ENCODE results near the gene NDUFA12. TPM values are rescaled to one million over a fixed set of nuclear protein-coding genes. Genes with fewer than 3 reads are reported as not detected.

NDUFA12 gene
- total and polyA plus RNA-seq, 2 experiments from 2014 or later = 132 to 152 TPM

DNA sequence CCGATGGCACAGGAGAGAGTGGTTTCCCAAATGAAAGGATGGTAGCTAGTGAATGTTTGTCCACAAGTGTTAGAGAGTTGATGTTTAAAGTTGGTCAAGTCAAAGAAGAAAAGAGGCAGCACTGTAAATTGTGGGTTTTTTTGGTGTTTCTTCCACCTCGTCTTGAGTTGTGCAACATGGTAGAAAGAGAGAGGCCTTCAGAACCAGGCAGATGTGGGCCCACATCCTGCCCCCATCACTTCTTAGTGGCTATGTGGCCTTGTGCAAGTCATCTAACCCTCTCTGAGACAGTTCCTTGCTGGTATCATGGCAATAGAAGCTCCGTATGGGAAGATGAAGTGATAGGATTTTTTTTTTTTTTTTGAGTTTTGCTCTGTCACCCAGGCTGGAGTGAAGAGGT, 60.8 kb downstream of the NDUFA12 start:
- peaks cover 9% of the 10 kb centered on the region for H3K4me1 ChIP-seq (ENCODE audit: insufficient read depth)
- WGBS (ENCODE audit: low lambda C conversion rate, missing lambda C conversion rate) = 98% methylated on average over 3 of the region's 3 CpGs

DNA sequence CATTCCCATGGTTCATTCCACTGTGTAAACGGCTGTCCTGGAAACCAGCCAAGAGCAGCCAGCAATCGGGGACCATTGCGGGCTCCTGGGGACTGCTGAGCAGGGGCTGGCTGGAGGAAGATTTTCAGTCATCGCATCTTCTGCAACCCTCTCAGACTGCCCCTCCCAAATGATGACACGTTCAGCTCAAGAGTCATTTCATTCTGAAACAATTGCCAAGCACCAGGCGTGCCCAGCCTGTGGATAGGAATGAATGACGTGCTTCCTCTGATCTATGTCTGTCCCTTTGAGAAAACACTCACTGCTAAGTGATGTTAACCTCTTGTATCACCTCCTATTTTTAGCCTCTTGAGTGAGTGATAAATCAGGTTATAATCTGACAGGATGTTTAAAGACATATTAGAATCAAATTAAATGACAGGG, 62.0 kb downstream of the NDUFA12 start:
- Histone ChIP-seq H3K9me3 (ENCODE audit: low read depth) (no peaks in the 10 kb centered on the region), H3K9me2 (replicated peaks; ENCODE audit: insufficient read depth) (no peaks in the 10 kb centered on the region), H3K27me3 (no peaks in the 10 kb centered on the region), H3K36me3 (replicated peaks; ENCODE audit: insufficient read depth, low read depth) (no peaks in the 10 kb centered on the region), H3K4me1 (ENCODE audit: insufficient read depth) (peaks cover 9% of the 10 kb centered on the region), H3K79me2 (no peaks in the 10 kb centered on the region), H2AFZ (no peak overlapping the region), H4K20me1 (ENCODE audit: insufficient read depth, poor library complexity, severe bottlenecking) (no peaks in the 10 kb centered on the region), H3K4me3 (no peak overlapping the region), H3K4me2 (peak overlapping the region; percentile 36), H3K27ac (no peak overlapping the region)
- peak; percentile 35 for DNase-seq (ENCODE audit: low spot score)
- 51% methylated on average over 7 of the region's 7 CpGs for WGBS (ENCODE audit: low lambda C conversion rate, missing lambda C conversion rate)
- TF ChIP-seq EZH2 (IDR thresholded peaks at IDR 0.05; ENCODE audit: borderline replicate concordance) = no peak
- TF ChIP-seq EZH2phosphoT487 (IDR thresholded peaks at IDR 0.05; ENCODE audit: low read depth, severe bottlenecking, unreplicated experiment) = no peak
- TF ChIP-seq, protein P1, sequence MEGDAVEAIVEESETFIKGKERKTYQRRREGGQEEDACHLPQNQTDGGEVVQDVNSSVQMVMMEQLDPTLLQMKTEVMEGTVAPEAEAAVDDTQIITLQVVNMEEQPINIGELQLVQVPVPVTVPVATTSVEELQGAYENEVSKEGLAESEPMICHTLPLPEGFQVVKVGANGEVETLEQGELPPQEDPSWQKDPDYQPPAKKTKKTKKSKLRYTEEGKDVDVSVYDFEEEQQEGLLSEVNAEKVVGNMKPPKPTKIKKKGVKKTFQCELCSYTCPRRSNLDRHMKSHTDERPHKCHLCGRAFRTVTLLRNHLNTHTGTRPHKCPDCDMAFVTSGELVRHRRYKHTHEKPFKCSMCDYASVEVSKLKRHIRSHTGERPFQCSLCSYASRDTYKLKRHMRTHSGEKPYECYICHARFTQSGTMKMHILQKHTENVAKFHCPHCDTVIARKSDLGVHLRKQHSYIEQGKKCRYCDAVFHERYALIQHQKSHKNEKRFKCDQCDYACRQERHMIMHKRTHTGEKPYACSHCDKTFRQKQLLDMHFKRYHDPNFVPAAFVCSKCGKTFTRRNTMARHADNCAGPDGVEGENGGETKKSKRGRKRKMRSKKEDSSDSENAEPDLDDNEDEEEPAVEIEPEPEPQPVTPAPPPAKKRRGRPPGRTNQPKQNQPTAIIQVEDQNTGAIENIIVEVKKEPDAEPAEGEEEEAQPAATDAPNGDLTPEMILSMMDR (IDR thresholded peaks at IDR 0.05; ENCODE audit: poor library complexity) = no peak

More for the DNA sequence above, 60.8 kb downstream of the NDUFA12 start:
- Histone ChIP-seq H3K4me2 (no peak overlapping the region), H3K27me3 (no peaks in the 10 kb centered on the region), H3K36me3 (replicated peaks; ENCODE audit: insufficient read depth, low read depth) (no peaks in the 10 kb centered on the region), H3K9me2 (replicated peaks; ENCODE audit: insufficient read depth) (no peaks in the 10 kb centered on the region), H3K9me3 (ENCODE audit: low read depth) (no peaks in the 10 kb centered on the region), H3K4me3 (no peak overlapping the region), H3K79me2 (no peaks in the 10 kb centered on the region), H4K20me1 (ENCODE audit: insufficient read depth, poor library complexity, severe bottlenecking) (no peaks in the 10 kb centered on the region), H2AFZ (no peak overlapping the region), H3K27ac (no peak overlapping the region)
- DNase-seq (ENCODE audit: low spot score) = no peak
- TF ChIP-seq EZH2 (IDR thresholded peaks at IDR 0.05; ENCODE audit: borderline replicate concordance) (no peak), EZH2phosphoT487 (IDR thresholded peaks at IDR 0.05; ENCODE audit: low read depth, severe bottlenecking, unreplicated experiment) (no peak)
- TF ChIP-seq, protein P1 (IDR thresholded peaks at IDR 0.05; ENCODE audit: poor library complexity) = no peak

DNA sequence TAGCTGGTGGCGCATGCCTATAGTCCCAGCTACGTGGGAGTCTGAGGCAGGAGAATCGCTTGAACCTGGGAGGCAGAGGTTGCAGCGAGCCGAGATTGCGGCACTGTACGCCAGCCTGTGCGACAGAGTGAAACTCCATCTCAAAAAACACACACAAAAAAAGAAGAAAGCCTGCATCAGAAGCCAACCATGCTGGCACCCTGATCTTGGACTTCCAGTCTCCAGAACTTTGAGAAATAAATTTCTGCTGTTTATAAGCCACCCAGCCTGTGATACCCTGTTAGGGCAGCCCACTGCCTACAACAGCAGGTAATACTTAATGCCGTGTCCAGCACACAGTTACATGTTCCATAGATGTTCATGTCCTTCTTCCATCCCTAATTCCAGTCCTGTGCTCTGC, 62.7 kb downstream of the NDUFA12 start:
- Histone ChIP-seq H3K27ac (peak overlapping the region; percentile 19), H3K9me2 (replicated peaks; ENCODE audit: insufficient read depth) (no peaks in the 10 kb centered on the region), H3K4me1 (ENCODE audit: insufficient read depth) (peaks cover 9% of the 10 kb centered on the region), H3K4me2 (no peak overlapping the region), H3K27me3 (no peaks in the 10 kb centered on the region), H3K36me3 (replicated peaks; ENCODE audit: insufficient read depth, low read depth) (no peaks in the 10 kb centered on the region), H3K9me3 (ENCODE audit: low read depth) (no peaks in the 10 kb centered on the region), H2AFZ (no peak overlapping the region), H3K4me3 (no peak overlapping the region), H3K79me2 (no peaks in the 10 kb centered on the region), H4K20me1 (ENCODE audit: insufficient read depth, poor library complexity, severe bottlenecking) (no peaks in the 10 kb centered on the region)
- DNase-seq (ENCODE audit: low spot score) = no peak
- no peak for TF ChIP-seq EZH2phosphoT487 (IDR thresholded peaks at IDR 0.05; ENCODE audit: low read depth, severe bottlenecking, unreplicated experiment)
- no peak for TF ChIP-seq EZH2 (IDR thresholded peaks at IDR 0.05; ENCODE audit: borderline replicate concordance)
- TF ChIP-seq, protein P1 (IDR thresholded peaks at IDR 0.05; ENCODE audit: poor library complexity) = no peak
- 97% methylated on average over 9 of the region's 9 CpGs for WGBS (ENCODE audit: low lambda C conversion rate, missing lambda C conversion rate)

DNA sequence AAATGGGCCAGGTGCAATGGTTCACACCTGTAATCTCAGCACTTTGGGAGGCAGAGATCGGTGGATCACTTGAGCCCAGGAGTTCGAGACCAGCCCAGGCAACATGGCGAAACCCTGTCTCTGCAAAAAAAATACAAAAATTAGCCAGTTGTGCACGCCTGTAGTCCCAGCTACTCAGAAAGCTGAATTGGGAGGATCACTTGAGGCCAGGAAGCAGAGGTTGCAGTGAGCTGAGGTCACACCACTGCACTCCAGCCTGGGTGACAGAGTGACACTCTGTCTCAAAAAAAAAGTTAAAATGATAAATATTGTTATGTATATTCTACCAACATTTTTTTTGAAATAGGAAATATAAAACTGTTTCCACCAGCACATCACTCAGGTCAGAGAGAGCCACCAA, 64.9 kb downstream of the NDUFA12 start:
- Histone ChIP-seq H3K4me1 (ENCODE audit: insufficient read depth) (peaks cover 9% of the 10 kb centered on the region), H3K4me2 (no peak overlapping the region), H3K9me3 (ENCODE audit: low read depth) (no peaks in the 10 kb centered on the region), H3K27me3 (no peaks in the 10 kb centered on the region), H2AFZ (no peak overlapping the region), H3K79me2 (no peaks in the 10 kb centered on the region), H3K27ac (no peak overlapping the region), H3K4me3 (no peak overlapping the region), H4K20me1 (ENCODE audit: insufficient read depth, poor library complexity, severe bottlenecking) (no peaks in the 10 kb centered on the region), H3K9me2 (replicated peaks; ENCODE audit: insufficient read depth) (no peaks in the 10 kb centered on the region), H3K36me3 (replicated peaks; ENCODE audit: insufficient read depth, low read depth) (no peaks in the 10 kb centered on the region)
- WGBS (ENCODE audit: low lambda C conversion rate, missing lambda C conversion rate) = 93% methylated on average over 4 of the region's 4 CpGs
- TF ChIP-seq EZH2 (IDR thresholded peaks at IDR 0.05; ENCODE audit: borderline replicate concordance) = no peak
- no peak for TF ChIP-seq EZH2phosphoT487 (IDR thresholded peaks at IDR 0.05; ENCODE audit: low read depth, severe bottlenecking, unreplicated experiment)
- TF ChIP-seq, protein P1 (IDR thresholded peaks at IDR 0.05; ENCODE audit: poor library complexity) = no peak
- no peak for DNase-seq (ENCODE audit: low spot score)
